OCI-LY1 (cell line): ENCODE data around the gene MUC6.

Experiments
- H2AFZ ChIP-seq: fragments of 200-600 bp; sonication (generic), shearing (Covaris generic); 2 replicates; pipeline ENCODE4 v1.6.0; 2014; ENCODE audit warnings: antibody characterized with exemption, mild to moderate bottlenecking, low read length
- H3F3A ChIP-seq: fragments of 200-600 bp; sonication (generic), shearing (Covaris generic); 2 replicates; pipeline ENCODE4 v1.6.0; 2014; ENCODE audit warnings: mild to moderate bottlenecking, antibody characterized with exemption, low read length, moderate library complexity; ENCODE audit not compliant: insufficient read depth
- H3K27ac ChIP-seq: fragments of 200-600 bp; sonication (generic); 2 replicates; pipeline ENCODE4 v1.5.1; 2014; ENCODE audit warnings: low read length, mixed run types, mild to moderate bottlenecking, low read depth; ENCODE audit not compliant: poor library complexity, severe bottlenecking
- H3K27me3 ChIP-seq: fragments of 200-600 bp; sonication (generic); 2 replicates; pipeline ENCODE4 v1.6.0; 2014; ENCODE audit warnings: antibody characterized with exemption, mild to moderate bottlenecking, low read length, moderate library complexity; ENCODE audit not compliant: insufficient read depth
- H3K36me3 ChIP-seq: fragments of 200-600 bp; sonication (generic); 2 replicates; pipeline ENCODE4 v1.6.1; 2014; ENCODE audit warnings: mild to moderate bottlenecking, antibody characterized with exemption, low read length, moderate library complexity, mixed read lengths; ENCODE audit not compliant: insufficient read depth
- H3K4me1 ChIP-seq: fragments of 200-600 bp; sonication (generic); 2 replicates; pipeline ENCODE4 v1.5.1; 2014; ENCODE audit warnings: mild to moderate bottlenecking, low read length, moderate library complexity; ENCODE audit not compliant: insufficient read depth, severe bottlenecking
- H3K4me2 ChIP-seq: fragments of 200-600 bp; sonication (generic), shearing (Covaris generic); 2 replicates; pipeline ENCODE4 v1.6.1; 2014; ENCODE audit warnings: low read length
- H3K4me3 ChIP-seq: fragments of 200-600 bp; sonication (generic); 2 replicates; pipeline ENCODE4 v1.5.1; 2014; ENCODE audit warnings: low read length, low read depth, mild to moderate bottlenecking, mixed read lengths; ENCODE audit not compliant: poor library complexity, severe bottlenecking
- H3K79me2 ChIP-seq: fragments of 200-600 bp; shearing (Covaris generic); 2 replicates; pipeline ENCODE4 v1.6.1; 2016; ENCODE audit warnings: mixed run types, low read length, mixed read lengths; ENCODE audit not compliant: insufficient read depth
- H3K9ac ChIP-seq: fragments of 200-600 bp; sonication (generic), shearing (Covaris generic); 2 replicates; pipeline ENCODE4 v1.6.1; 2014; ENCODE audit warnings: mild to moderate bottlenecking, low read length, mixed read lengths
- H3K9me2 ChIP-seq: fragments of 200-600 bp; sonication (generic), shearing (Covaris generic); 2 replicates; pipeline ENCODE4 v1.6.1; 2014; ENCODE audit warnings: low read depth, mild to moderate bottlenecking, low read length, mixed read lengths
- H3K9me3 ChIP-seq: fragments of 200-600 bp; shearing (Covaris generic); 2 replicates; pipeline ENCODE4 v1.6.1; 2014; ENCODE audit warnings: low read length, mixed read lengths
- H4K20me1 ChIP-seq: fragments of 200-600 bp; sonication (generic), shearing (Covaris generic); 2 replicates; pipeline ENCODE4 v1.6.0; 2016; ENCODE audit warnings: mild to moderate bottlenecking, low read length; ENCODE audit not compliant: insufficient read depth
- CTCF ChIP-seq: fragments of 200-600 bp; sonication (generic), shearing (Covaris generic); IDR thresholded peaks from 2 replicates; pipeline ENCODE4 v1.5.1; 2017; ENCODE audit warnings: mild to moderate bottlenecking, antibody characterized with exemption, low read length, moderate library complexity, mixed read lengths
- EZH2 ChIP-seq: fragments of 200-600 bp; sonication (generic), shearing (Covaris generic); IDR thresholded peaks from 2 replicates; pipeline ENCODE4 v1.8.0; 2017; ENCODE audit warnings: borderline replicate concordance, mixed run types, mild to moderate bottlenecking, antibody characterized with exemption, low read length, moderate library complexity, mixed read lengths

Gene MUC6

GRCh38 chr11:1041471-1041870 lies 5.0 kb upstream of the MUC6 start:
- Histone ChIP-seq H3F3A (no peaks in the 10 kb centered on the region), H3K4me3 (no peak overlapping the region), H3K9me3 (peaks cover 7% of the 10 kb centered on the region), H3K36me3 (no peaks in the 10 kb centered on the region; the same call in 1 of the 2 replicates), H3K27ac (no peak overlapping the region), H3K79me2 (no peaks in the 10 kb centered on the region), H2AFZ (no peak overlapping the region), H3K27me3 (no peaks in the 10 kb centered on the region; the same call in 1 of the 2 replicates), H4K20me1 (no peaks in the 10 kb centered on the region), H3K9ac (no peak overlapping the region), H3K4me2 (no peak overlapping the region), H3K9me2 (no peaks in the 10 kb centered on the region), H3K4me1 (peaks cover 7% of the 10 kb centered on the region)
- TF ChIP-seq EZH2 = no peak
- TF ChIP-seq CTCF = no peak

- Histone ChIP-seq H3K4me2 (no peak overlapping the region), H3K4me1 (peaks cover 7% of the 10 kb centered on the region), H3K9ac (no peak overlapping the region), H3K4me3 (no peak overlapping the region), H3K9me2 (no peaks in the 10 kb centered on the region), H3K27me3 (no peaks in the 10 kb centered on the region; the same call in 1 of the 2 replicates), H3K36me3 (no peaks in the 10 kb centered on the region; the same call in 1 of the 2 replicates), H4K20me1 (no peaks in the 10 kb centered on the region), H3K27ac (no peak overlapping the region), H3F3A (no peaks in the 10 kb centered on the region), H3K9me3 (peaks cover 7% of the 10 kb centered on the region), H3K79me2 (no peaks in the 10 kb centered on the region), H2AFZ (no peak overlapping the region)
- TF ChIP-seq CTCF (no peak), EZH2 (no peak)
Observed at GRCh38 chr11:1041149-1041467, 4.6 kb upstream of the MUC6 start.

- no peaks in the 10 kb centered on the region for H3F3A ChIP-seq
- no peak overlapping the region for H3K4me2 ChIP-seq
- no peaks in the 10 kb centered on the region for H4K20me1 ChIP-seq
- no peak overlapping the region for H3K9ac ChIP-seq
- peaks cover 7% of the 10 kb centered on the region for H3K9me3 ChIP-seq
- no peak overlapping the region for H3K4me3 ChIP-seq
- H3K36me3 ChIP-seq = no peaks in the 10 kb centered on the region; the same call in 1 of the 2 replicates
- H3K79me2 ChIP-seq = no peaks in the 10 kb centered on the region
- peaks cover 7% of the 10 kb centered on the region for H3K4me1 ChIP-seq
- H3K9me2 ChIP-seq = no peaks in the 10 kb centered on the region
- no peaks in the 10 kb centered on the region; the same call in 1 of the 2 replicates for H3K27me3 ChIP-seq
- TF ChIP-seq EZH2 (no peak), CTCF (no peak)
- H2AFZ ChIP-seq = no peak overlapping the region
- no peak overlapping the region for H3K27ac ChIP-seq
Observed at GRCh38 chr11:1040428-1041148, 4.1 kb upstream of the MUC6 start.
